Activated CD4-positive, alpha-beta T cell treated with anti-CD3 and anti-CD28 coated beads, Interleukin-2, amount 10 ng/mL, durations not matched to agents 24 days and 14 days (primary cell): ENCODE measurements around the gene CACNA2D4. TPM values are rescaled to one million over a fixed set of nuclear protein-coding genes. Genes with fewer than 3 reads are reported as not detected.
"Not testable (repeated sequence)": the region's sequence is repeated elsewhere in the genome, so short reads cannot be mapped to it uniquely, and the experiment has no call there.

Experiments used
- DNase-seq: peaks from one replicate; pipeline ENCODE4 v3.0.0; 2022
- H3K27ac Mint-ChIP-seq: one replicate; pipeline ENCODE4 v1.8.0; 2022; ENCODE audit warnings: mild to moderate bottlenecking, mixed read lengths
- H3K27me3 Mint-ChIP-seq: one replicate; pipeline ENCODE4 v1.8.0; 2022; ENCODE audit warnings: mixed read lengths
- H3K36me3 Mint-ChIP-seq: one replicate; pipeline ENCODE4 v1.8.0; 2022; ENCODE audit warnings: low read depth, mild to moderate bottlenecking, mixed read lengths
- H3K4me1 Mint-ChIP-seq: one replicate; pipeline ENCODE4 v1.8.0; 2021; ENCODE audit warnings: mixed read lengths
- H3K4me3 Mint-ChIP-seq: one replicate; pipeline ENCODE4 v1.8.0; 2022; ENCODE audit warnings: mild to moderate bottlenecking, moderate library complexity, mixed read lengths
- H3K9me3 Mint-ChIP-seq: one replicate; pipeline ENCODE4 v1.8.0; 2021; ENCODE audit warnings: mixed read lengths
- intact Hi-C: fragments of 100-400 bp; cut with micrococcal nuclease; formaldehyde crosslinking; loops from one replicate; pipeline ENCODE4 v1.15.1; 2023
- total RNA-seq: library from RNA; stranded (reverse); gene quantifications from 2 replicates; pipeline ENCODE4 v1.2.3, GENCODE V29; 2022

CACNA2D4 gene
- 6.3 and 6.8 TPM in 2 replicates for total RNA-seq

- Mint-ChIP-seq H3K36me3 (no peaks in the 10 kb centered on the region), H3K27me3 (peaks cover 13% of the 10 kb centered on the region), H3K4me1 (peaks cover 14% of the 10 kb centered on the region), H3K9me3 (peaks cover 4% of the 10 kb centered on the region), H3K4me3 (no peak within 1 kb of the TSS), H3K27ac (no peak within 1 kb of the TSS)
- intact Hi-C loops, result no loop called here
- DNase-seq, result no peak
Measured at GRCh38 chr12:1918081-1918883, at the start of gene CACNA2D4. Gene CACNA2D4 (minus strand): TSS chr12:1918652. CDS start chr12:1918473, 179 bp downstream.

- Mint-ChIP-seq H3K36me3 (peaks cover 10% of the 10 kb centered on the region), H3K27me3 (no peaks in the 10 kb centered on the region), H3K9me3 (no peaks in the 10 kb centered on the region), H3K27ac (no peak overlapping the region), H3K4me3 (no peak overlapping the region), H3K4me1 (peaks cover 4% of the 10 kb centered on the region)
- intact Hi-C loops, result no loop called here
- no peak for DNase-seq
Measured at GRCh38 chr12:1966561-1967226, 48.2 kb upstream of the CACNA2D4 start.

GRCh38 chr12:1965916-1966315, 47.5 kb upstream of the CACNA2D4 start:
- no peak for DNase-seq
- Mint-ChIP-seq H3K36me3 (peaks cover 11% of the 10 kb centered on the region), H3K9me3 (no peaks in the 10 kb centered on the region), H3K4me1 (peaks cover 4% of the 10 kb centered on the region), H3K27me3 (no peaks in the 10 kb centered on the region), H3K27ac (no peak overlapping the region), H3K4me3 (no peak overlapping the region)
- intact Hi-C loops, result no loop called here

GRCh38 chr12:1962051-1963020, 43.9 kb upstream of the CACNA2D4 start:
- no peaks in the 10 kb centered on the region for H3K9me3 Mint-ChIP-seq
- peaks cover 4% of the 10 kb centered on the region for H3K4me1 Mint-ChIP-seq
- H3K4me3 Mint-ChIP-seq, result no peak overlapping the region
- intact Hi-C loops, result no loop called here
- H3K36me3 Mint-ChIP-seq, result peaks cover 16% of the 10 kb centered on the region
- H3K27me3 Mint-ChIP-seq, result no peaks in the 10 kb centered on the region
- no peak overlapping the region for H3K27ac Mint-ChIP-seq
- DNase-seq, result no peak

GRCh38 chr12:1956716-1957115, 38.3 kb upstream of the CACNA2D4 start:
- intact Hi-C loops, result no loop called here

GRCh38 chr12:1949771-1950470, 31.5 kb upstream of the CACNA2D4 start:
- no peak overlapping the region for H3K4me3 Mint-ChIP-seq
- intact Hi-C loops, result no loop called here
- H3K36me3 Mint-ChIP-seq, result peaks cover 43% of the 10 kb centered on the region
- H3K27ac Mint-ChIP-seq, result no peak overlapping the region
- H3K27me3 Mint-ChIP-seq, result no peaks in the 10 kb centered on the region
- no peaks in the 10 kb centered on the region for H3K9me3 Mint-ChIP-seq
- no peaks in the 10 kb centered on the region for H3K4me1 Mint-ChIP-seq
- no peak for DNase-seq

More at GRCh38 chr12:1956716-1957115, 38.3 kb upstream of the CACNA2D4 start:
- Mint-ChIP-seq H3K27ac (no peak overlapping the region), H3K4me1 (no peaks in the 10 kb centered on the region), H3K27me3 (no peaks in the 10 kb centered on the region), H3K4me3 (no peak overlapping the region), H3K36me3 (peaks cover 24% of the 10 kb centered on the region), H3K9me3 (no peaks in the 10 kb centered on the region)
- no peak for DNase-seq

GRCh38 chr12:1948883-1949282, 30.4 kb upstream of the CACNA2D4 start:
- DNase-seq, result no peak
- Mint-ChIP-seq H3K36me3 (peaks cover 49% of the 10 kb centered on the region), H3K27me3 (no peaks in the 10 kb centered on the region), H3K9me3 (no peaks in the 10 kb centered on the region), H3K4me3 (no peak overlapping the region), H3K27ac (no peak overlapping the region), H3K4me1 (no peaks in the 10 kb centered on the region)
- intact Hi-C loops, result no loop called here

- Mint-ChIP-seq H3K27ac (no peak overlapping the region), H3K4me3 (no peak overlapping the region), H3K4me1 (no peaks in the 10 kb centered on the region), H3K36me3 (peaks cover 39% of the 10 kb centered on the region), H3K27me3 (no peaks in the 10 kb centered on the region), H3K9me3 (no peaks in the 10 kb centered on the region)
- intact Hi-C loops, result no loop called here
- DNase-seq, result no peak
Measured at GRCh38 chr12:1947081-1947480, 28.6 kb upstream of the CACNA2D4 start.

GRCh38 chr12:1946296-1946695, 27.8 kb upstream of the CACNA2D4 start:
- H3K9me3 Mint-ChIP-seq, result no peaks in the 10 kb centered on the region
- no peaks in the 10 kb centered on the region for H3K4me1 Mint-ChIP-seq
- no peak for DNase-seq
- no peaks in the 10 kb centered on the region for H3K27me3 Mint-ChIP-seq
- peaks cover 35% of the 10 kb centered on the region for H3K36me3 Mint-ChIP-seq
- H3K27ac Mint-ChIP-seq, result no peak overlapping the region
- intact Hi-C loops, result no loop called here
- no peak overlapping the region for H3K4me3 Mint-ChIP-seq

- H3K27me3 Mint-ChIP-seq, H3K4me3 Mint-ChIP-seq, H3K4me1 Mint-ChIP-seq, intact Hi-C loops, DNase-seq, H3K9me3 Mint-ChIP-seq, H3K27ac Mint-ChIP-seq: not testable (repeated sequence)
- peaks cover 39% of the 10 kb centered on the region for H3K36me3 Mint-ChIP-seq
Measured at GRCh38 chr12:1945502-1945901, 27.1 kb upstream of the CACNA2D4 start.

GRCh38 chr12:1939801-1940607, 21.6 kb upstream of the CACNA2D4 start:
- Mint-ChIP-seq H3K36me3 (peaks cover 17% of the 10 kb centered on the region), H3K27ac (no peak overlapping the region), H3K4me1 (peaks cover 4% of the 10 kb centered on the region), H3K4me3 (no peak overlapping the region), H3K27me3 (no peaks in the 10 kb centered on the region), H3K9me3 (no peaks in the 10 kb centered on the region)
- peak; percentile 96 for DNase-seq
- intact Hi-C loops, result loop anchor here (1.0 kb wide), 4 partner anchors 144 to 306 kb away; no protein-coding TSS in a partner anchor

GRCh38 chr12:1939331-1939730, 20.9 kb upstream of the CACNA2D4 start:
- H3K4me1 Mint-ChIP-seq, result peaks cover 4% of the 10 kb centered on the region
- no peaks in the 10 kb centered on the region for H3K27me3 Mint-ChIP-seq
- DNase-seq, result no peak
- H3K36me3 Mint-ChIP-seq, result peaks cover 12% of the 10 kb centered on the region
- no peaks in the 10 kb centered on the region for H3K9me3 Mint-ChIP-seq
- intact Hi-C loops, result no loop called here
- H3K4me3 Mint-ChIP-seq, result no peak overlapping the region
- H3K27ac Mint-ChIP-seq, result no peak overlapping the region
